Measurements from ENCODE around the gene NECTIN1.

DNA sequence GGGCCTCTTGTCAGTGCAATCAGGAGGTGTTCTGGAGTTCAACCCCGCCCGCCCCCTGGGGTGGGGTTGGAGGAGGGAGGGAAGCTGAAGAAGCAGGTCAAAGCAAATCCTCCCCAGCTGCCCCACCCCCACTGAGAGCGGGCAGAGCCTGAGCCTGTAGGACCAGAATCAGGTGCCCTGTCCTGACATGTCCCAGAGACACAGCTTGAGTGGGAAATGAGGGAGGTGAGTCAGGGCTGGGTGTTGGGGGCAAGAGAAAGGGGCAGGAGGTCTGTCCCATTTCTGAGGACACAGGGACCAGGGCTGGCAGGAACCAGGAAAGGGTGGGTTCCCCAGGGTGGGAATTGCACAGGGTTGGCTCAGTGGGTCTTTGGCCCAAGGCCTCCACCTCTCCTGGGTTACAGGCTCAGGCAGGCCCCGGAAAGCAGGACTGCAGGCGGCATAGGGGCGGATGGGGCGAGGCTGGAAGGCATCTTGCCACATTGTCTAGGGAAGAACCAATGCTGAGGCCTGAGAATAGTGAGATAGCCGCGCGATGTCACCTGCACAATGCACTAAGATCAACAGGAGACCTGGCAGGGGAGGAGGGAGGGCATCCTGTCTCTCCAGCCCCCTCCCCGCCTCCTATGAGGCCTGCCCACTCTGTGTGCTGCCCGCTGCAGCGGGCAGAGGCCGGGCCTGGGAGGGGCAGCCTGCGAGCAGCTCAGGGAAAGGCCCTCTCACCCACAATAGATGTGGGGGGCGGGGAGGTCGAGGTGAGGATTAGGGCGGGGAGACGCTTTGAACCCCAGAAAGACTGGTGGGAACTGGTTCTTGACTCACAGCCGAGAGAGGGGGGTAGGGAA, 32.4 kb downstream of the NECTIN1 start:
- no peak for TF ChIP-seq POLR2A (IDR thresholded peaks at IDR 0.05)
- TF ChIP-seq POLR2AphosphoS5 (IDR thresholded peaks at IDR 0.05): no peak
- TF ChIP-seq, protein P1, sequence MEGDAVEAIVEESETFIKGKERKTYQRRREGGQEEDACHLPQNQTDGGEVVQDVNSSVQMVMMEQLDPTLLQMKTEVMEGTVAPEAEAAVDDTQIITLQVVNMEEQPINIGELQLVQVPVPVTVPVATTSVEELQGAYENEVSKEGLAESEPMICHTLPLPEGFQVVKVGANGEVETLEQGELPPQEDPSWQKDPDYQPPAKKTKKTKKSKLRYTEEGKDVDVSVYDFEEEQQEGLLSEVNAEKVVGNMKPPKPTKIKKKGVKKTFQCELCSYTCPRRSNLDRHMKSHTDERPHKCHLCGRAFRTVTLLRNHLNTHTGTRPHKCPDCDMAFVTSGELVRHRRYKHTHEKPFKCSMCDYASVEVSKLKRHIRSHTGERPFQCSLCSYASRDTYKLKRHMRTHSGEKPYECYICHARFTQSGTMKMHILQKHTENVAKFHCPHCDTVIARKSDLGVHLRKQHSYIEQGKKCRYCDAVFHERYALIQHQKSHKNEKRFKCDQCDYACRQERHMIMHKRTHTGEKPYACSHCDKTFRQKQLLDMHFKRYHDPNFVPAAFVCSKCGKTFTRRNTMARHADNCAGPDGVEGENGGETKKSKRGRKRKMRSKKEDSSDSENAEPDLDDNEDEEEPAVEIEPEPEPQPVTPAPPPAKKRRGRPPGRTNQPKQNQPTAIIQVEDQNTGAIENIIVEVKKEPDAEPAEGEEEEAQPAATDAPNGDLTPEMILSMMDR (IDR thresholded peaks at IDR 0.05): no peak

All from upper lobe of left lung (tissue), 4 donors.